NCI-H2107 treated with DMSO at 0.1 percent for 48 hours (cell line): ENCODE results near the gene KLF17.

ENCODE experiments used
- DNase-seq: peaks from one replicate; lab custom pipeline; 2025; ENCODE audit not compliant: unreplicated experiment; lab: John Stamatoyannopoulos, UW

KLF17 gene

DNA sequence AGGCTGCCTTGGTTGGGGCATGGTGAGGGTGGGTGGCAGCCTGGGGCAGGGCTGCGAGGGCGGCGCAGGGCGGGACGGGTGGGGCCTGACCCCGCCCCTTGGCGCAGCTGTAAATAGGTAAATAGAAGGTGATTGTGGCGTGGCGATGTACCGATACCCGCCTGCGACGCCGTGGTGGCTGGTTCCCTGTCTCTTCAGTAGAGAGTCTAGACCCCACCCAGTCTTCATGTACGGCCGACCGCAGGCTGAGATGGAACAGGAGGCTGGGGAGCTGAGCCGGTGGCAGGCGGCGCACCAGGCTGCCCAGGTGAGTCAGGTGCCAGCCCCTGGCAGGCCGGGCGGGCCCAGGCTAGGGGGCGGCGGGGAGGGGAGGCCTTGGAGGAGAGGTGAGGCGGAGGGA, at the start of gene KLF17:
Gene KLF17 (plus strand): TSS at position 140 of the 400 bp plus-strand sequence. CDS start 87 bp downstream, at position 227.
- no peak for DNase-seq

GRCh38 chr1:44071461-44071860, 47.2 kb upstream of the KLF17 start:
- DNase-seq, result no peak

GRCh38 chr1:44072204-44072603, 46.4 kb upstream of the KLF17 start:
- no peak for DNase-seq

GRCh38 chr1:44072821-44073220, 45.8 kb upstream of the KLF17 start:
- no peak for DNase-seq

GRCh38 chr1:44073528-44073927, 45.1 kb upstream of the KLF17 start:
- DNase-seq, result peak; percentile 16

DNA sequence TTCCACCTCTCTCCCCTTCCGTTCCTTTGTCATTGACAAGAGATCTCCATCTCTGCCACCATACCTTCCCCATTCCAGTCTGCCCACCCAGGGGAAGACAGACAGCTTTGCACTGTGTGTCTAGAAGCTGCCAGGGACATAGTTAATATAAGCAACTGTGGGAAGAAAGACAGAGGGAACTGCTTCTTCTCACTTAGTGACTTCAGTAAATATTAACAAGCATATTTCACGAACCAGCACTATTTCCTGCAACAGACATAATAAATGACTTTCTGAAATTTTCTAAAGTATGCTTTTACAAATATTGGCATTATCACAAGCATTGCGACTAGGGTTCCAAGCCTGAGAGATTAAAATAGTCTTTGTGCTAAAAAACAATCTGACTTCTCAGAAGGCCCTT, 44.2 kb upstream of the KLF17 start:
- no peak for DNase-seq

DNA sequence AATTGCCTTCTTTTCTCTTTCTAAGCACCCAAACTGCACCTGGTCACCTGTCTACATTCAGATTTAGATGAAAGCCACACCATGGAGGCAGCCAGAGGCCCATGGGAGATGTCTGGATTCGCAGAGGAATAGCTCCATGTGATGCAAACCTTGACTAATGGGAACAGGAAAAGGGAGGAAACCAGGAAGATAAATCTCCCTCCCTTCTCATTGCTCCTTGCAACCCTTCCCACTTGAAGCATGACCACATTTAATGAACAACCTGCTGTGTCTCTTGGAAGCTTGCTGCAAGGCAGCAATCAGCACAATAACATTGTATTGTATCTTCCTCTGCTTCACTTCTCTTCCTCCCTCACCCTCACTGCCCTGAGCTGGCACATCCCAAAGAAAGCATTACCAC, 42.6 kb upstream of the KLF17 start:
- DNase-seq, result peak; percentile 48

- no peak for DNase-seq
Measured at GRCh38 chr1:44077421-44077820, 41.2 kb upstream of the KLF17 start.

DNA sequence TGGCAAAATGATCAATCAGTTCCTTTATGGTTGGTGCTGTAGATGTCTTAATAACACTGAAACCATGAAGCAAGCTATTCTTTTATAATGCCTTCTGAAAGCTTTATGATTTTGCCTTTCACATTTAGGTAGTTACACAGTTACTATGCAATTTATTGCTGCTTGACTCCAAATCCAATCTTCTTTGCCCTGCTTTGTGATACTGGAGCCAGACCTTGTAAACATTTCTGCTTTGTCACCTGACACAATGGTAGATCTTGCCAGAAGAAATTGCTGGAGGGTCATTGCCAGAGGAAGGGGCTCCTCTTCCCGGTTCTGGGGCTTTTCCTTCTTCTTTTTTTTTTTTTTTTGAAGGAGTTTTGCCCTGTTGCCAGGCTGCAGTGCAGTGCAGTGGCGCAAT, 40.5 kb upstream of the KLF17 start:
- no peak for DNase-seq

GRCh38 chr1:44079566-44079965, 39.1 kb upstream of the KLF17 start:
- DNase-seq, result no peak

DNA sequence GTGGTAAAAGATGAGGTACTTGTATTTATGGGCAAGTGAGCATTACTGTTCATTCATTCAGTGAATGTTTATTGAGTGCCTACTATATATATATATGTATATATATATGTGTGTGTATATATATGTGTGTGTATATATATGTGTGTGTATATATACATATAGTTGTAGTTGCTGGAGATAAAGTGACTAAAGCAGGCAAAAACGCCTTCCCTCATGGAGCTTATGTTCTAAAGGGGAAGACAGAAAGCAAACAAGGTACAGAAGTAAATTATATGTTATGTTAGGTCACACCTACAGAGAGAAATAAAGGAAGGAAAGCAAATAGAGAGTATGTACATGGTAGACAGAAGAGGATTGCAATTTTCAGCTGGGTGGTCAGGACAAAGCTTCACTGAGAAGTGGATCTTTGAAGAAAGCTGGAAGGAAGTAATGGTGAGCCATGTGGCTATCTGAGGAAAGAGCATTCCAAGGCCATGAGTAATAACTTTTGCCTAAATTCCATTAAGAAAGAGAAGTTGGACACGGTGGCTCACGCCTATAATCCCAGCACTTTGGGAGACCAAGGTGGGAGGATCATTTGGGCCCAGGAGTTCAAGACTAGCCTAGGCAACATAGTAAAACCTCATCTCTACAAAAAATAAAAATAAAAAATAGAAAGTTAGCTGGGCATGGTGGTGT, 33.5 kb upstream of the KLF17 start:
- DNase-seq, result no peak

GRCh38 chr1:44086692-44087474, 31.7 kb upstream of the KLF17 start:
- peak; percentile 49 for DNase-seq

GRCh38 chr1:44089371-44090048, 29.1 kb upstream of the KLF17 start:
- peak; percentile 60 for DNase-seq

DNA sequence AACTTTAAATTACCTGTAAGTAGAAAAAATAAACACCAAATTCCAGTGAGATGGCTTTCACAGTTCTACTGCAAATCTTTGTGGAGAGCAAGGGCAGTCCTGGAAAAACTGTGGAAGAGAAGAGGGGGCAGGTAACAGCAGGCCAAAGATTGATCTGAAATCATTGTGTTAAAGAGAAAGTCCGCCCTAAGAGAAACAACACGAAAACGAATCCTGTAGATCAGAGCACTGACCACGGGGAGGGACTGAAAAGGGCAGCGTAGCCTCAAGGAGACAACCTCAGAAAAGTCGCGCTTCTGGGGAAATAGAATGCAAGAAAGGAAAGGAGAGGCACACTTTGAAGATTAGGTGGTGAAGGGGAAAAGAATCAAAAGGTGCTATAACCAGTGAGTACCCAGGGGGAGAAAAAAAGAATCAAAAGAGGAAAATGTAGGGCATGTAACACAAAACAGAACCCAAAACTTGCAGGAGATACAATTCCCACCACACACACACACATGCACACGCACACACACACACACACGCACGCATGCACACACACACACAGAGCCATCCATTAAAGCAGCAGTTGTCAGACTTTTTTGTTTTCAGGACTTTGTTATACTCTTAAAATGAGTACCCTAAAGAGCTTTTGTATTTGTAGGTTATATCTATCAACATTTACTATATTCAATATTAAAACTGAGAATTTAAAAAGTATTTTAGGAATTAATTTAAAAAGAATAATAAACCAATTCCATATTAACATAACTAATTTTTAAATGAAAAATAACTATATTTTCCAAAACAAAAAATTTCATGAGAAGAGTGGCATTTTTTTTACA, 28.0 kb upstream of the KLF17 start:
- no peak for DNase-seq

DNA sequence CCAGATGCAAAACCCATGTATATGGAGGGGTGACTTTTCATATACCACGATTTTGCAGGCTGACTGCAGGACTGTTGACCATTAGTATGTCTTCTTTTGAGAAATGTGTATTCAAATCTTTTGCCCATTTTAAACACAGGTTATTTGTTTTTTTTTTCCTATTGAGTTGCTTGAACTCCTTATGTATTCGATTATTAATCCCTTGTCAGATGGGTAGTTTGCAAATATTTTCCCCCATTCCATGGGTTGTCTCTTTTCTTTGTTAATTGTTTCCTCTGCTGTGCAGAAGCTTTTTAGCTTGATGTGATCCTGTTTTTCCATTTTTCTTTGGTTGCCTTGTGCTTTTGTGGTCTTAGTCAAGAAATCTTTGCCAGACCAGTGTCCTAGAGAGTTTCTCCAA, 24.6 kb upstream of the KLF17 start:
- DNase-seq, result no peak

GRCh38 chr1:44100183-44100868, 18.3 kb upstream of the KLF17 start:
- no peak for DNase-seq

- no peak for DNase-seq
Measured at GRCh38 chr1:44101328-44101727, 17.3 kb upstream of the KLF17 start.

DNA sequence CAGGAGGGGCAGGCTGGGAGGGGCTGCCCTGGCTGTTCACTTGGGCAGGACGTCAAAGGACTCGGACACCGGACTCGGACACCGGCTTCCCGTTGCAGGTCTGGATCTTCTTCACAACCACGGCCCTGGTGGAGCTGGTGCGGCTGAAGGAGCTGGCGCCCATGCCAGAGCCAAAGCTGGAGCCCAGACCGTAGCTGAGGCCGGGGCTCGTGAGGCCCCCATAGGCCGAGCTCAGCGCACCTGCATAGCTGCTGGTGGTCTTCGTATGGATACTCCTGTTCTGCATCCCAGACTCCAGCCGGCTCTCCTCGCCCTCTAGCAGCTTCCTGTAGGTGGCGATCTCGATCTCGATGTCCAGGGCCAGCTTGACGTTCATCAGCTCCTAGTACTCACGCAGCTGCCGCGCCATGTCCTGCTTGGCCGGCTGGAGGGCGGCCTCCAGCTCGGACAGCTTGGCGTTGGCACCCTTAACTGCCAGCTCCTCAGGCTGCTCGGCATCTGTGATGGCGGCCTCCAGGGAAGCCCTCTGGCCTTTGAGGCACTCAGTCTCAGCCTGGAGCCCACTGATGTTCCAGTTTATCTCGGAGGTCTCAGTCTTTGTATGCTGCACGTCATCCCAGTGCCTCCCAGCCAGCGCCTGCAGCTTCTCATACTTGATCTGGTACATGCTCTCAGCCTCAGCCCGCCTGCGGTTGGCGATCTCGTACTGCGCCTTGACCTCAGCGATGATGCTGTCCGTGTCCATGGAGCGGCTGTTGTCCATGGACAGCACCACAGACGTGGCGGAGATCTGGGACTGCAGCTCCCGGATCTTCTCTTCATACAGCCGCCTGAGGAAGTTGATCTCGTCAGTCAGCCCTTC, 15.1 kb upstream of the KLF17 start:
- DNase-seq, result no peak

DNA sequence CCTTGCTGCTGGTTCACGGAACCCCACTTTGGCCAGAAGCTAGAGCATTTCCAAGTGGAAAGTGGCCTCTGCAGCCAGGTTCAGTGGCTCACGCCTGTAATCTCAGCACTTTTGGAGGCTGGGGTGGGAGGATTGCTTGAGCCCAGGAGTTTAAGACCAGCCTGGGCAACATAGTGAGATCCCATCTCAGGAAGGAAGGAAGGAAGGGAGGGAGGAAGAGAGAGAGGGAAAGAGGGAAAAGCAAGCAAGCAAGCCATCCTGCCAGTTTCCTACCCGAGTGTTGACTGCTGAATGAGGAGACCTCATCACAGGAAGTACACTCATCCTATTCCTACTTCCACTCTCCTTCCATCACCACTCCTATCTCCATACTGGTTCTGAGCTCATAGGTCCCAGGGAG, 12.8 kb upstream of the KLF17 start:
- DNase-seq, result no peak

- no peak for DNase-seq
Measured at GRCh38 chr1:44108241-44108640, 10.4 kb upstream of the KLF17 start.
